DOHH2 (cell line): ENCODE data around the gene SRSF2.
"Not testable (repeated sequence)": the region's sequence is repeated elsewhere in the genome, so short reads cannot be mapped to it uniquely, and the experiment has no call there.

Experiments used
- H3F3A ChIP-seq: fragments of 200-600 bp; sonication (generic), shearing (Covaris generic); 2 replicates; pipeline ENCODE4 v1.6.0; 2016; ENCODE audit warnings: antibody characterized with exemption, mild to moderate bottlenecking; ENCODE audit not compliant: control insufficient read depth, insufficient read depth
- H3K27ac ChIP-seq: fragments of 200-600 bp; sonication (generic); 2 replicates; pipeline ENCODE4 v1.5.1; 2014; ENCODE audit warnings: low read depth, mild to moderate bottlenecking, low read length, moderate library complexity
- H3K27me3 ChIP-seq: fragments of 200-600 bp; sonication (generic); 2 replicates; pipeline ENCODE4 v1.6.1; 2014; ENCODE audit warnings: mild to moderate bottlenecking, low read length, mixed read lengths; ENCODE audit not compliant: control insufficient read depth
- H3K36me3 ChIP-seq: fragments of 200-600 bp; sonication (generic); 2 replicates; pipeline ENCODE4 v1.6.1; 2014; ENCODE audit warnings: mild to moderate bottlenecking, low read length, moderate library complexity, mixed read lengths; ENCODE audit not compliant: control insufficient read depth
- H3K4me1 ChIP-seq: fragments of 200-600 bp; sonication (generic); 2 replicates; pipeline ENCODE4 v1.6.1; 2014; ENCODE audit warnings: mild to moderate bottlenecking, low read length, mixed read lengths; ENCODE audit not compliant: control insufficient read depth
- H3K4me2 ChIP-seq: fragments of 200-600 bp; sonication (generic); 2 replicates; pipeline ENCODE4 v1.6.0; 2014; ENCODE audit warnings: mild to moderate bottlenecking, low read length, moderate library complexity
- H3K4me3 ChIP-seq: fragments of 200-600 bp; sonication (generic); 2 replicates; pipeline ENCODE4 v1.5.1; 2014; ENCODE audit warnings: mild to moderate bottlenecking, low read length, mixed read lengths
- H3K79me2 ChIP-seq: fragments of 200-600 bp; sonication (generic); 2 replicates; pipeline ENCODE4 v1.6.1; 2014; ENCODE audit warnings: mild to moderate bottlenecking, low read length, mixed read lengths; ENCODE audit not compliant: control insufficient read depth
- H3K9me2 ChIP-seq: fragments of 200-600 bp; sonication (generic); replicated peaks from 2 replicates; pipeline ENCODE4 v1.6.1; 2014; ENCODE audit warnings: mild to moderate bottlenecking, low read length, mixed read lengths; ENCODE audit not compliant: control insufficient read depth
- H3K9me3 ChIP-seq: fragments of 200-600 bp; sonication (generic); 2 replicates; pipeline ENCODE4 v1.6.1; 2014; ENCODE audit warnings: antibody characterized with exemption, low read length, mixed read lengths; ENCODE audit not compliant: control insufficient read depth, insufficient read depth
- H4K20me1 ChIP-seq: fragments of 200-600 bp; sonication (generic); 2 replicates; pipeline ENCODE4 v1.6.0; 2014; ENCODE audit warnings: low read depth, mild to moderate bottlenecking, antibody characterized with exemption, low read length, moderate library complexity; ENCODE audit not compliant: control insufficient read depth, insufficient read depth
- EZH2phosphoT487 ChIP-seq: fragments of 200-600 bp; sonication (generic); IDR thresholded peaks from 2 replicates; pipeline ENCODE4 v1.6.1; 2017; ENCODE audit warnings: borderline replicate concordance, mild to moderate bottlenecking, antibody characterized with exemption, low read length, moderate library complexity, mixed read lengths
- TF ChIP-seq, protein P1 (sequence below): fragments of 200-600 bp; sonication (generic); IDR thresholded peaks from one replicate; pipeline ENCODE4 v1.5.1; 2014; ENCODE audit warnings: antibody characterized with exemption, mild to moderate bottlenecking, low read depth, low read length; ENCODE audit not compliant: poor library complexity, severe bottlenecking

Gene SRSF2

DNA sequence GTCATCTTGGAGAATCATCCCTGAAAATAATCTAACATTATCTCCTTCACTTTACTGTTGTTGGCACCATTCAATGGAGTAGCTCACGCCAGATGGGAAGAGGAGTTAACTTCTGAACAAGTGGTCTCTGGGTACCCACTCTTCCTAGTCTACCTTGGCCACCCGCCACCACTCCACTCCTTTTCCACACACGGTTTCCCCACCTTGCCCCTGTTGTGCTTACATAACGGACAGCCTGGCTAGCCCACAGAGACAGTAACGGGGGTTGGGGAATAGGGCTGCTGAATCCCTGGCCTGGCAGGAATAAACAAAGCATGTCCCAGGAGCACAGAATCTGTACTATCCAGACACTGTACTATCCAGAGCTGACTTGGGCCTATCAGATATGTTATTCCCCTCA, 22.8 kb downstream of the SRSF2 start:
- no peak overlapping the region for H3K4me2 ChIP-seq
- peaks cover 15% of the 10 kb centered on the region for H3K27me3 ChIP-seq
- H3K27ac ChIP-seq = no peak overlapping the region
- H3K9me3 ChIP-seq = no peaks in the 10 kb centered on the region
- no peaks in the 10 kb centered on the region for H4K20me1 ChIP-seq
- H3K79me2 ChIP-seq = no peaks in the 10 kb centered on the region
- H3K4me1 ChIP-seq = peaks cover 18% of the 10 kb centered on the region
- no peaks in the 10 kb centered on the region for H3K9me2 ChIP-seq
- peaks cover 7% of the 10 kb centered on the region for H3F3A ChIP-seq
- H3K4me3 ChIP-seq = no peak overlapping the region
- H3K36me3 ChIP-seq = peaks cover 54% of the 10 kb centered on the region
- no peak for TF ChIP-seq EZH2phosphoT487
- TF ChIP-seq, protein P1, sequence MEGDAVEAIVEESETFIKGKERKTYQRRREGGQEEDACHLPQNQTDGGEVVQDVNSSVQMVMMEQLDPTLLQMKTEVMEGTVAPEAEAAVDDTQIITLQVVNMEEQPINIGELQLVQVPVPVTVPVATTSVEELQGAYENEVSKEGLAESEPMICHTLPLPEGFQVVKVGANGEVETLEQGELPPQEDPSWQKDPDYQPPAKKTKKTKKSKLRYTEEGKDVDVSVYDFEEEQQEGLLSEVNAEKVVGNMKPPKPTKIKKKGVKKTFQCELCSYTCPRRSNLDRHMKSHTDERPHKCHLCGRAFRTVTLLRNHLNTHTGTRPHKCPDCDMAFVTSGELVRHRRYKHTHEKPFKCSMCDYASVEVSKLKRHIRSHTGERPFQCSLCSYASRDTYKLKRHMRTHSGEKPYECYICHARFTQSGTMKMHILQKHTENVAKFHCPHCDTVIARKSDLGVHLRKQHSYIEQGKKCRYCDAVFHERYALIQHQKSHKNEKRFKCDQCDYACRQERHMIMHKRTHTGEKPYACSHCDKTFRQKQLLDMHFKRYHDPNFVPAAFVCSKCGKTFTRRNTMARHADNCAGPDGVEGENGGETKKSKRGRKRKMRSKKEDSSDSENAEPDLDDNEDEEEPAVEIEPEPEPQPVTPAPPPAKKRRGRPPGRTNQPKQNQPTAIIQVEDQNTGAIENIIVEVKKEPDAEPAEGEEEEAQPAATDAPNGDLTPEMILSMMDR = no peak

DNA sequence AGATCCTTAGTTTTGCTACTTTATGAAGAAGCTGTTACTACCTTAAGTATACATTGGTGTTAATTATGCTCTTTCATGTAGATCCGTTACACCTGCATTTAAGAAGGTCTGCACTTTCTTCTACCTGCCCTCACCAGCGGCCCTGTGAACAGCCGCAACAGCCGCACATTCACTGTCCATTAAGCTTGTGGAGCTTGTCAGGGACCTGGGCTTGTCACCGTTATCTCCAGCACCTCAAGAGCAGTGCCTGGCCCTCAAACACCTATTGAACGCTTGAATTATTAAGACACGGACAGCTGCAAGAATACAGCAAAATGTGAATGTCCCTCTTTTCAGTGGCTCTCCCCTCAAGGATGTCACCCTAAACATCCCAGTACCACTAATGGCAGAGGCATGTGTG, 23.4 kb downstream of the SRSF2 start:
- H3K36me3 ChIP-seq = peaks cover 48% of the 10 kb centered on the region

DNA sequence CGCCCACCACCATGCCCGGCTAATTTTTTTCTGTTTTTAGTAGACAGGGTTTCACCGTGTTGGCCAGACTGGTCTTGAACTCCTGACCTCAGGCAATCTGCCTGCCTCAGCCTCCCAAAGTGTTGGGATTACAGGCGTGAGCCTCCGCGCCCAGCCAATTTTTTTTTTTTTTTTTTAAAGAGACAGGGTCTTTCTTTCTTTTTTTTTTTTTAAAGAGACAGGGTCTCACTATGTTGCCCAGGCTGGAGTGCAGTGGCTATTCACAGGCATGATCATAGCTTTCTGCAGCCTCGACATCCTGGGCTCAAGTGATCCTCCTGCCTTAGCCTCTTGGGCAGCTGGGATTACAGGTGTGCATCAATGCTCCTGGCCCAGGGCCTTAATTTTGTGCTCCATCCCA, 24.8 kb downstream of the SRSF2 start:
- not testable (repeated sequence) for H4K20me1 ChIP-seq, H3K27ac ChIP-seq, H3K79me2 ChIP-seq, H3K9me3 ChIP-seq, H3K4me2 ChIP-seq, H3K9me2 ChIP-seq, H3F3A ChIP-seq, H3K4me3 ChIP-seq
- H3K27me3 ChIP-seq = peaks cover 27% of the 10 kb centered on the region
- peaks cover 37% of the 10 kb centered on the region for H3K36me3 ChIP-seq
- H3K4me1 ChIP-seq = peaks cover 18% of the 10 kb centered on the region

More for the DNA sequence above, 23.4 kb downstream of the SRSF2 start:
- no peaks in the 10 kb centered on the region for H3K9me3 ChIP-seq
- H3F3A ChIP-seq = peaks cover 7% of the 10 kb centered on the region
- no peak overlapping the region for H3K4me3 ChIP-seq
- no peak for TF ChIP-seq EZH2phosphoT487
- TF ChIP-seq, protein P1 = no peak
- no peaks in the 10 kb centered on the region for H3K79me2 ChIP-seq
- peaks cover 18% of the 10 kb centered on the region for H3K4me1 ChIP-seq
- no peaks in the 10 kb centered on the region for H4K20me1 ChIP-seq
- no peak overlapping the region for H3K4me2 ChIP-seq
- H3K27me3 ChIP-seq = peaks cover 21% of the 10 kb centered on the region
- no peak overlapping the region for H3K27ac ChIP-seq
- H3K9me2 ChIP-seq = no peaks in the 10 kb centered on the region

DNA sequence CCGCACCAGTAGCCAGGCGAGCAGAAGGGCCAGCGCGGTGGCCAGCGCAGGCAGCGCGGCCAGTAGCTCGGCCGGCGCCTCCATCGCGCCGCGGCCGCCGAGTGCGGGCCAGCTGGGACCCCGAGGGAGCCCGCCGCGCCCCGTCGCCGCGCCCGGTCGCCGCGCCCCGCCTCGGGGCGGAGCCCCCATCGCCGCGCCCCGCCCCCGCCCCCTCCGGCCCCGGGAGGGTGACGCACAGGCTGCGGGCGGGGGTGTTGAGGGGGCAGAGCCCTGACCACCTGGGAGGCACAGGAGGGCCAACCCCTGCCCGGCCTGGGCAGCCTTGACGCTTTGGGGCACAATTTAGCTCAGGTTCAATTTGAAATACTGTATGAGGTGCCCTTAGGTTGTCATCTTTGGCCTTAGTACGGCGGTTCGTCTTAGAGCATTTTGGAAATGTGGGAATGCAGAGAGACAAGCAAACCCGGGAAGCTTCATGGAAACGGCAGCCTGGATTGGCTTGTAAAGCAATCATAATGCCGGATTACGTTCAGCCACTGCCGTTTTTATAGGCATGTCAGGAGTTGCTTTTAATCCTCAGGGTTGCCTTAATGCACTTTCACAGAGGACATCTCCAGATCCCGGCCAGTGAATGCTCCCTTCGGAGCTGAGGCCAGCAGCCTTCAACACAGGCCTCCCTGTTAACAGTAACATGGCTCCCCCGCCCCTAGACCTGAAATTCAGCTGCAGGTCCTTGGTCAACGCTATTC, 26.1 kb downstream of the SRSF2 start, which contains the start of gene MXRA7:
TSS of gene MXRA7 (minus strand) at position 103 of the 749 bp plus-strand sequence. CDS start at position 84, 19 bp downstream.
- Histone ChIP-seq H3F3A (peaks cover 7% of the 10 kb centered on the region), H3K27ac (no peak within 1 kb of the TSS), H3K4me1 (peaks cover 18% of the 10 kb centered on the region), H3K36me3 (peaks cover 25% of the 10 kb centered on the region), H3K4me3 (peak within 1 kb of the TSS; percentile 58), H3K27me3 (peaks cover 27% of the 10 kb centered on the region), H3K9me3 (no peaks in the 10 kb centered on the region), H3K79me2 (no peaks in the 10 kb centered on the region), H4K20me1 (no peaks in the 10 kb centered on the region), H3K9me2 (no peaks in the 10 kb centered on the region), H3K4me2 (peak within 1 kb of the TSS; percentile 67)
- TF ChIP-seq EZH2phosphoT487 = no peak
- TF ChIP-seq, protein P1 = no peak
